Adrenal gland (tissue), 12 donors: ENCODE data around the gene FGFBP1. TPM values are rescaled to one million over a fixed set of nuclear protein-coding genes. Genes with fewer than 3 reads are reported as not detected.

Experiments used
- DNase-seq, 7 donors: peaks; one replicate each; pipeline ENCODE4 v3.0.0-alpha.2; 2019 to 2020
- H3K27ac ChIP-seq, 5 donors: fragments of 200-600 bp; sonication (generic) in 4 of 5; 1 replicate in 3 of 5; 2 replicates in 2 of 5; pipeline versions ENCODE4 v1.5.1 to v1.8.0; 2016 to 2020; ENCODE audit warnings: mild to moderate bottlenecking in 1 of 5
- H3K27me3 ChIP-seq: fragments of 200-600 bp; 2 replicates; pipeline ENCODE4 v1.8.0; 2021
- H3K36me3 ChIP-seq, 2 donors: fragments of 200-600 bp; replicated peaks in 1 of 2; 1 replicate in 1 of 2; 2 replicates in 1 of 2; pipeline versions ENCODE4 v1.5.1 to v1.8.0; 2018 to 2022
- H3K4me1 ChIP-seq, 2 donors: fragments of 200-600 bp; replicated peaks in 1 of 2; 1 replicate in 1 of 2; 2 replicates in 1 of 2; pipeline versions ENCODE4 v1.5.1 to v1.8.0; 2018 to 2021
- H3K4me3 ChIP-seq, 4 donors: fragments of 200-600 bp; sonication (generic) in 3 of 4; one replicate each; pipeline ENCODE4 v1.5.1; 2016 to 2018
- H3K9me3 ChIP-seq, 3 donors: fragments of 200-600 bp; sonication (generic) in 1 of 3; replicated peaks in 1 of 3; 1 replicate in 2 of 3; 2 replicates in 1 of 3; pipeline versions ENCODE4 v1.5.1 to v1.8.0; 2016 to 2021
- POLR2A ChIP-seq, 2 donors: fragments of 450-650 bp; IDR thresholded peaks; one replicate each; pipeline ENCODE4 v1.6.1; 2017; ENCODE audit warnings: antibody characterized with exemption in 2 of 2, mild to moderate bottlenecking in 2 of 2, moderate library complexity in 1 of 2
- WGBS, 4 donors: extraction: QIAGEN DNeasy Blood & Tissue Kit in 2 of 4; methylation state at CpG; one replicate each; pipeline versions ENCODE4 v1.1.5 to v1.1.7; 2013 to 2017; 5-methylcytosine and 5-hydroxymethylcytosine counted together
- intact Hi-C, 2 donors: fragments of 100-400 bp; cut with DNase I; formaldehyde crosslinking; loops; one replicate each; pipeline versions ENCODE4 v1.14.1 to v1.15.0; 2022 to 2023
- polyA plus RNA-seq, 3 donors: library from polyadenylated mRNA; stranded (reverse); fragments of 200-250 nt in 2 of 3; fragments of 350-450 nt in 1 of 3; fragmentation: Illumina TruSeq in 1 of 3; extraction: RNeasy Lipid Tissue Mini Kit (QIAGEN cat#74804) in 1 of 3; gene quantifications; one replicate each; pipeline ENCODE4 v1.2.3, GENCODE V29; 2013 to 2014
- total RNA-seq, 9 donors: library from RNA; depleted of rRNA in 4 of 9; stranded (reverse); fragments of >200 nt in 4 of 9; fragments of 120-200 nt in 1 of 9; fragmentation: NEBNext Ultra II Directional in 1 of 9; extraction: Animal tissue kit (Norgen Biotek cat#: 25700) in 1 of 9; gene quantifications; one replicate each; pipeline versions ENCODE4 v1.1.0 to v1.2.4, GENCODE V29; 2013 to 2023
- TF ChIP-seq, protein P1 (sequence below), 6 experiments: fragments of 450-650 bp in 4 of 6; fragments of 200-600 bp in 2 of 6; sonication (generic) in 1 of 6; IDR thresholded peaks; 1 replicate in 5 of 6; 2 replicates in 1 of 6; pipeline versions ENCODE4 v1.5.1 to v1.8.0; 2016 to 2021; ENCODE audit warnings: antibody characterized with exemption in 6 of 6, mild to moderate bottlenecking in 2 of 6, moderate library complexity in 1 of 6
- donor health status: healthy with polysubstance abuse.
- donor health status: Bipolar disorder and iron deficiency.
- donor health status: DM: yes; HTN: yes; CAD: no.
- donor health status: DM: no; HTN: no; CAD: no.
- donor health status: DM: no; HTN: no; CAD: no.
- donor health status: DM: yes; HTN: yes; CAD: no.

FGFBP1 gene
- total and polyA plus RNA-seq, 12 donors = 0.40 TPM; not detected in 11

GRCh38 chr4:15891312-15891711, 47.2 kb downstream of the FGFBP1 start:
- Histone ChIP-seq H3K4me1 (no peaks in the 10 kb centered on the region), H3K36me3 (no peaks in the 10 kb centered on the region), H3K27me3 (no peaks in the 10 kb centered on the region), H3K27ac (no peak overlapping the region), H3K9me3 (no peaks in the 10 kb centered on the region), H3K4me3 (no peak overlapping the region)
- DNase-seq = no peak
- intact Hi-C loops = no loop called here
- TF ChIP-seq, protein P1, sequence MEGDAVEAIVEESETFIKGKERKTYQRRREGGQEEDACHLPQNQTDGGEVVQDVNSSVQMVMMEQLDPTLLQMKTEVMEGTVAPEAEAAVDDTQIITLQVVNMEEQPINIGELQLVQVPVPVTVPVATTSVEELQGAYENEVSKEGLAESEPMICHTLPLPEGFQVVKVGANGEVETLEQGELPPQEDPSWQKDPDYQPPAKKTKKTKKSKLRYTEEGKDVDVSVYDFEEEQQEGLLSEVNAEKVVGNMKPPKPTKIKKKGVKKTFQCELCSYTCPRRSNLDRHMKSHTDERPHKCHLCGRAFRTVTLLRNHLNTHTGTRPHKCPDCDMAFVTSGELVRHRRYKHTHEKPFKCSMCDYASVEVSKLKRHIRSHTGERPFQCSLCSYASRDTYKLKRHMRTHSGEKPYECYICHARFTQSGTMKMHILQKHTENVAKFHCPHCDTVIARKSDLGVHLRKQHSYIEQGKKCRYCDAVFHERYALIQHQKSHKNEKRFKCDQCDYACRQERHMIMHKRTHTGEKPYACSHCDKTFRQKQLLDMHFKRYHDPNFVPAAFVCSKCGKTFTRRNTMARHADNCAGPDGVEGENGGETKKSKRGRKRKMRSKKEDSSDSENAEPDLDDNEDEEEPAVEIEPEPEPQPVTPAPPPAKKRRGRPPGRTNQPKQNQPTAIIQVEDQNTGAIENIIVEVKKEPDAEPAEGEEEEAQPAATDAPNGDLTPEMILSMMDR (IDR thresholded peaks at IDR 0.05) = no peak
- TF ChIP-seq POLR2A (IDR thresholded peaks at IDR 0.05) = no peak
- WGBS, 4 donors = 50 to 67% (median 59%) methylated on average over 4 of the region's 4 CpGs

- TF ChIP-seq, protein P1 (IDR thresholded peaks at IDR 0.05) = no peak
- TF ChIP-seq POLR2A (IDR thresholded peaks at IDR 0.05) = no peak
- H3K27me3 ChIP-seq = no peaks in the 10 kb centered on the region
- H3K4me3 ChIP-seq = no peak overlapping the region
- intact Hi-C loops = no loop called here
- H3K36me3 ChIP-seq = no peaks in the 10 kb centered on the region
- H3K4me1 ChIP-seq = no peaks in the 10 kb centered on the region
- H3K9me3 ChIP-seq = no peaks in the 10 kb centered on the region
- H3K27ac ChIP-seq = no peak overlapping the region
- no peak for DNase-seq
- WGBS, 4 donors = 77 to 95% (median 87%) methylated on average over 4 of the region's 4 CpGs
These were observed 48.2 kb downstream of the FGFBP1 start for GRCh38 chr4:15890246-15890829.

DNA sequence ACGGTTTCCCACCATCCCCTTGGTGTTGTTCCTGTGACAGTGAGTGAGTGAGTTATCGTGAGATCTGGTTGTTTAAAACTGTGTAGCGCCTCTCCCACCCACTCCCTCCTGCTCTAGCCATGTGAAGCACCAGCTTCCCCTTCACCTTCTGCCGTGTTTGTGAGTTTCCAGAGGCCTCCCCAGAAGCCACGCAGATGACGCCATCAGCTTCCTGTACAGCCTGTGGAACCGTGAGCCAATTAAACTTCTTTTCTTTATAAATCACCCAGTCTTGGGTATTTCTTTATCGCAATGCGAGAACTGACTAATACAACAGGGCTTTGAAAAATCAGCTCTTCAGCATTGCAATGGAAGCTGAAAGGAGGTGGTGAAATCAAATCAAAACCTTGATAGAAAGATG, 50.0 kb downstream of the FGFBP1 start:
- intact Hi-C loops = loop anchor here (5.0 to 10.0 kb wide), 3 partner anchors 64 to 404 kb away; no protein-coding TSS in a partner anchor
- no peaks in the 10 kb centered on the region for H3K4me1 ChIP-seq
- 83 to 86% (median 85%) methylated on average over 9 of the region's 9 CpGs for WGBS, 4 donors

More for the DNA sequence above, 50.0 kb downstream of the FGFBP1 start:
- no peaks in the 10 kb centered on the region for H3K9me3 ChIP-seq
- H3K27ac ChIP-seq = no peak overlapping the region
- H3K4me3 ChIP-seq = no peak overlapping the region
- DNase-seq = no peak
- TF ChIP-seq POLR2A (IDR thresholded peaks at IDR 0.05) = no peak
- TF ChIP-seq, protein P1 (IDR thresholded peaks at IDR 0.05) = no peak
- H3K36me3 ChIP-seq = no peaks in the 10 kb centered on the region
- H3K27me3 ChIP-seq = no peaks in the 10 kb centered on the region

Other genes with a start within 250 kb of the FGFBP1 start
- 10 to 100 TPM in 1 of 9 donors, 1 to 10 TPM in 8; 3.0 to 10.3 (median 4.9) TPM for gene BST1, start 235.7 kb downstream of the FGFBP1 start, total RNA-seq
- 1 to 10 TPM; 2.3 to 3.2 (median 2.7) TPM for gene BST1, start 235.7 kb downstream of the FGFBP1 start, polyA plus RNA-seq
- gene CD38, start 160.4 kb downstream of the FGFBP1 start, total RNA-seq = 10 to 100 TPM in 7 of 9 donors, 1 to 10 TPM in 2; 1.7 to 18.4 (median 14.0) TPM
- gene CD38, start 160.4 kb downstream of the FGFBP1 start, polyA plus RNA-seq = 1 to 10 TPM; 1.7 to 4.1 (median 3.5) TPM
- gene FGFBP2, start 24.4 kb upstream of the FGFBP1 start, total RNA-seq = 1 to 10 TPM in 3 of 9 donors, under 1 TPM in 4, not detected in 2; 0.29 to 2.9 (median 0.83) TPM
- 1 to 10 TPM in 2 of 3 donors, under 1 TPM in 1; 0.26 to 1.3 (median 1.0) TPM for gene FGFBP2, start 24.4 kb upstream of the FGFBP1 start, polyA plus RNA-seq
- gene PROM1, start 145.3 kb upstream of the FGFBP1 start, total RNA-seq = 1 to 10 TPM in 1 of 9 donors, under 1 TPM in 4, not detected in 4; 0.14 to 1.6 (median 0.42) TPM
- gene PROM1, start 145.3 kb upstream of the FGFBP1 start, polyA plus RNA-seq = under 1 TPM; 0.16 to 0.42 (median 0.27) TPM